ENCODE results near the gene NFATC3.

DNA sequence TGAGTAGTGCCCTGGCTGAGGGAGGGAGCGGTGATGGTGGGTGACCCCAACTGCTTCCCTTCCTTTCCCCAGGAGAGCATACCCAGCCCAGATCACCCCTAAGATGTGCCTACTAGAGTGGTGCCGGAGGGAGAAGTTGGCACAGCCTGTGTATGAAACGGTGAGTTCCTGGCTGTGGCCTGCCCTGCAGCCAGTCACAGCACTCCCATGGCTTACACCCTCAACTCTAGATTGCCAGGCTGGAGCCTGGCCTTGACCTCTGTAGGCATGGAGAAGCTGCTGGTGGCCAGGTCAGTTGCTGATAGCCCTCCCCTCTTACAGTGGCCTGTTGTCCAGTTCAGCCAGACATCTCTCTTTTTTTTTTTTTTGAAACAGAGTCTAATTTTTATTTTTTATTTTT is 8.6 kb upstream of the NFATC3 start:
- TF ChIP-seq CTCF (IDR thresholded peaks at IDR 0.05) (no peak), POLR2A (IDR thresholded peaks at IDR 0.05) (no peak)
